HepG2 (cell line): ENCODE measurements around the gene AUH. TPM values are rescaled to one million over a fixed set of nuclear protein-coding genes. Genes with fewer than 3 reads are reported as not detected.

Source experiments
- ATAC-seq: fragments of 200-7000 bp; cut with Tn5 transposase; 3 replicates; pipeline ENCODE4 v1.9.1; 2020; ENCODE audit warnings: mild to moderate bottlenecking, moderate library complexity
- BruUV-seq: library from RNA; stranded (reverse); fragments of 400-500 nt; replicated peaks from 2 replicates; lab custom pipeline; 2021; lab: Mats Ljungman, UMichigan
- CTCF ChIA-PET: fragments of 300-600 bp; formaldehyde crosslinking; extraction: SDS; loops from one replicate; lab custom pipeline; 2021; ENCODE audit warnings: low total read pairs, inconsistent platforms, low intra/inter-chr PET ratio; lab: Yijun Ruan, JAX
- POLR2A ChIA-PET: fragments of 350-600 bp; sonication (Branson Sonifier 250); formaldehyde crosslinking; loops from one replicate; lab custom pipeline; 2020; ENCODE audit warnings: antibody characterized with exemption, inconsistent platforms; lab: Yijun Ruan, JAX
- DNase-seq: peaks from one replicate; pipeline ENCODE4 v3.0.0-alpha.2; 2015; ENCODE audit warnings: low spot score
- FAIRE-seq: peaks from 3 replicates; lab custom pipeline; 2011; peaks lifted over from hg19 to GRCh38; lab: Jason Lieb, UNC
- H2AFZ ChIP-seq: one replicate; pipeline ENCODE4 v1.6.1; 2011; ENCODE audit warnings: low read length, inconsistent platforms
- H3K27ac ChIP-seq: fragments of 300-600 bp; 3 replicates; pipeline ENCODE4 v1.8.0; 2011; ENCODE audit warnings: mixed run types, mild to moderate bottlenecking, mixed read lengths, low read length, inconsistent platforms; ENCODE audit not compliant: insufficient read depth; ENCODE audit errors: extremely low read length
- H3K27me3 ChIP-seq, 2 experiments: fragments of 200-600 bp in 1 of 2; 2 replicates in 1 of 2; 3 replicates in 1 of 2; pipeline versions ENCODE4 v1.6.0 to v1.8.0; 2011; ENCODE audit warnings: low read length in 2 of 2, mild to moderate bottlenecking in 2 of 2, moderate library complexity in 2 of 2, inconsistent platforms in 1 of 2; ENCODE audit not compliant: insufficient read depth in 2 of 2, control insufficient read depth in 1 of 2
- H3K36me3 ChIP-seq, 2 experiments: fragments of 200-600 bp in 1 of 2; replicated peaks in 1 of 2; 2 replicates in 1 of 2; 3 replicates in 1 of 2; pipeline versions ENCODE4 v1.5.1 to v1.8.0; 2011; ENCODE audit warnings: low read length in 2 of 2, inconsistent platforms in 1 of 2; ENCODE audit not compliant: insufficient read depth in 2 of 2, control insufficient read depth in 1 of 2
- H3K4me1 ChIP-seq: 2 replicates; pipeline ENCODE4 v1.5.1; 2012; ENCODE audit warnings: low read length, inconsistent platforms; ENCODE audit not compliant: insufficient read depth
- H3K4me2 ChIP-seq: 2 replicates; pipeline ENCODE4 v1.6.0; 2011; ENCODE audit warnings: low read depth, low read length, inconsistent platforms
- H3K4me3 ChIP-seq, 3 experiments: fragments of 200-600 bp in 1 of 3; sonication (generic), shearing (Covaris generic) in 1 of 3; replicated peaks in 1 of 3; 2 replicates each; pipeline ENCODE4 v1.5.1; 2011 to 2016; ENCODE audit warnings: low read length in 3 of 3, inconsistent platforms in 2 of 3, low read depth in 2 of 3, mild to moderate bottlenecking in 2 of 3, control low read depth in 1 of 3, mixed read lengths in 1 of 3; ENCODE audit not compliant: insufficient read depth in 1 of 3
- H3K79me2 ChIP-seq: one replicate; pipeline ENCODE4 v1.6.1; 2011; ENCODE audit warnings: low read length, inconsistent platforms; ENCODE audit not compliant: insufficient read depth
- H3K9ac ChIP-seq: 2 replicates; pipeline ENCODE4 v1.6.0; 2011; ENCODE audit warnings: mild to moderate bottlenecking, low read depth, low read length, inconsistent platforms; ENCODE audit not compliant: insufficient read depth
- H3K9me3 ChIP-seq: 2 replicates; pipeline ENCODE4 v1.5.1; 2012; ENCODE audit warnings: mild to moderate bottlenecking, low read length
- H4K20me1 ChIP-seq: 2 replicates; pipeline ENCODE4 v1.6.0; 2011; ENCODE audit warnings: inconsistent platforms, mild to moderate bottlenecking, low read length, moderate library complexity; ENCODE audit not compliant: insufficient read depth
- BCL3 ChIP-seq: sonication (generic); formaldehyde crosslinking; IDR thresholded peaks from 2 replicates; pipeline ENCODE4 v1.5.1; 2020; ENCODE audit warnings: mild to moderate bottlenecking, missing genetic modification reagents, moderate library complexity
- GFI1 ChIP-seq: sonication (generic); formaldehyde crosslinking; IDR thresholded peaks from 2 replicates; pipeline ENCODE4 v1.5.0; 2020; ENCODE audit warnings: missing genetic modification reagents, mild to moderate bottlenecking, borderline replicate concordance
- MBD4 ChIP-seq: IDR thresholded peaks from 2 replicates; pipeline ENCODE4 v1.6.1; 2012; ENCODE audit warnings: low read length, inconsistent platforms, borderline replicate concordance
- MXD1 ChIP-seq: sonication (generic); formaldehyde crosslinking; IDR thresholded peaks from 2 replicates; pipeline ENCODE4 v1.4.0; 2020; ENCODE audit warnings: mild to moderate bottlenecking, missing genetic modification reagents
- NFIB ChIP-seq: sonication (generic); formaldehyde crosslinking; IDR thresholded peaks from 2 replicates; pipeline ENCODE4 v1.9.0; 2021; ENCODE audit warnings: missing genetic modification reagents, mild to moderate bottlenecking, borderline replicate concordance
- PTBP1 ChIP-seq: fragments of 200-400 bp; formaldehyde crosslinking; IDR thresholded peaks from 2 replicates; pipeline ENCODE4 v1.6.1; 2018; ENCODE audit warnings: low read length, low read depth; ENCODE audit not compliant: poor library complexity, severe bottlenecking
- RBM22 ChIP-seq: fragments of 200-400 bp; formaldehyde crosslinking; optimal IDR thresholded peaks from 2 replicates; pipeline ENCODE3; 2017; ENCODE audit warnings: mild to moderate bottlenecking, low read length, moderate library complexity
- SETDB1 ChIP-seq: sonication (generic); formaldehyde crosslinking; IDR thresholded peaks from 2 replicates; pipeline ENCODE4 v1.5.1; 2020; ENCODE audit warnings: missing genetic modification reagents, mild to moderate bottlenecking, borderline replicate concordance
- SIX1 ChIP-seq: sonication (generic); formaldehyde crosslinking; IDR thresholded peaks from 2 replicates; pipeline ENCODE4 v1.4.0; 2020; ENCODE audit warnings: missing genetic modification reagents, borderline replicate concordance
- SNAI1 ChIP-seq: sonication (generic); formaldehyde crosslinking; IDR thresholded peaks from 2 replicates; pipeline ENCODE4 v1.5.0; 2020; ENCODE audit warnings: mild to moderate bottlenecking, missing genetic modification reagents, borderline replicate concordance
- SP5 ChIP-seq: IDR thresholded peaks from 2 replicates; pipeline ENCODE4 v1.6.1; 2016; ENCODE audit warnings: low read depth, borderline replicate concordance
- THYN1 ChIP-seq: sonication (generic); formaldehyde crosslinking; IDR thresholded peaks from 2 replicates; pipeline ENCODE4 v1.8.1; 2023; ENCODE audit warnings: low read depth, mild to moderate bottlenecking, moderate library complexity, missing genetic modification reagents, borderline replicate concordance
- ZNF280B ChIP-seq: sonication (generic); formaldehyde crosslinking; IDR thresholded peaks from 2 replicates; pipeline ENCODE4 v1.5.0; 2020; ENCODE audit warnings: missing genetic modification reagents, mild to moderate bottlenecking, borderline replicate concordance
- ZNF281 ChIP-seq: sonication (generic); formaldehyde crosslinking; IDR thresholded peaks from 2 replicates; pipeline ENCODE4 v1.4.0; 2020; ENCODE audit warnings: missing genetic modification reagents, borderline replicate concordance
- ZNF350 ChIP-seq: sonication (generic); formaldehyde crosslinking; IDR thresholded peaks from 2 replicates; pipeline ENCODE4 v1.4.0; 2020; ENCODE audit warnings: mild to moderate bottlenecking, low read depth, missing genetic modification reagents, borderline replicate concordance
- WGBS: methylation state at CpG from one replicate; pipeline ENCODE4 v1.1.6; 2017; ENCODE audit warnings: low lambda C conversion rate; 5-methylcytosine and 5-hydroxymethylcytosine counted together
- in situ Hi-C: cut with HindIII; loops from 2 replicates; pipeline ENCODE4 v1.10.0; 2017; ENCODE audit warnings: low pct_unique_long_range_greater_than_20kb; ENCODE audit not compliant: extremely low pct_ligation_motif_present
- intact Hi-C: fragments of 100-400 bp; cut with micrococcal nuclease; formaldehyde crosslinking; loops from one replicate; pipeline ENCODE4 v1.10.0; 2022; ENCODE audit not compliant: unreplicated experiment
- polyA plus RNA-seq, 8 experiments: library from polyadenylated mRNA; depleted of rRNA in 3 of 8; stranded (reverse) in 7 of 8; unstranded in 1 of 8; fragments of >200 nt; fragmentation: Illumina TruSeq in 4 of 8; extraction: Trizol in 4 of 8; gene quantifications; 2 replicates each; pipeline versions ENCODE4 v1.2.1 to v1.2.3, GENCODE V29; 2011 to 2016; ENCODE audit warnings: low read depth in 4 of 8, missing spikeins in 1 of 8, mixed read lengths in 1 of 8; ENCODE audit not compliant: insufficient read depth in 1 of 8
- total RNA-seq, 5 experiments: library from RNA; depleted of rRNA; stranded (reverse); fragments of >200 nt; fragmentation: Illumina TruSeq; extraction: Trizol; gene quantifications; 2 replicates each; pipeline ENCODE4 v1.2.3, GENCODE V29; 2016; ENCODE audit warnings: low read depth in 1 of 5

The AUH gene
- total and polyA plus RNA-seq, 2 of the 13 experiments (the other 11 are each of a cell fraction or from before 2014, with no cell fraction given), result 25.8 to 31.9 TPM

DNA sequence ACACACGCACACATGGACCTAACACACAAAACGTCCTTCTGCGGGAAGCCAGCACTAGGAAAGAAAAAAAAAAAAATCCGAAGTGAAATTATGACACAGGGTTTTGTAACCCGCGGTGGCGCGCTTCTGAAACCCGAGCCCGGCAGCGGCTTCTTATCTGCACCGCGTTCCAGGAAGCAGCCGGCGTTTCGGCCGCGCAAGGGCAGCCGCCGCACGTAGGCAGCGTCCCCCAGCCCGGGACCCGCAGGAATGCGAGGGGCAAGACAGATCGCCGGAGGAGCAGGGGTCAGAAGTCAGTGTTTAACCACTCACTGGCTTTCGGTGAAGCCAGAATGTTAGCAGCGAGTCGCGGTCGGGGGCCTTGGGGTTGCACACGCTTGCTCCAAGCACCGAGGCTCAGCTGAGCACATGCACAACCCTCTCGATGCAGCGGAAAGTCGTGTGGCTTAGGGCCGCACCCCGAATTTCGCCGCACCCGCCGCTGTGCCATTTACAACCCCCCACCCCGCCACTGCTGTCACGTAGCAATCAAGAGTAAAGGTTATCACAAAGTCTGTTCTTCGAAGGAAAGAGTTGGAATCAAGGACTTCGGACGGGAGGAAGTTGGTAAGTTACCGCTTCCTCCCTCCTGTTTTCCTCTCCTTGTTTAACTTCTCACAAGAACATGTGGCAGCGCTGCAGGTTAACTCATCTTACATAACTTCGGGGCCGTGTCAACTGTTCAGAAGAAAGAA is 167.9 kb downstream of the AUH start:
- Histone ChIP-seq H2AFZ (no peak overlapping the region), H3K9ac (peak overlapping the region; percentile 99), H3K27me3 (no peaks in the 10 kb centered on the region), H3K27ac (peak overlapping the region; percentile 100), H3K79me2 (peaks cover 19% of the 10 kb centered on the region), H3K4me2 (peak overlapping the region; percentile 92), H3K4me1 (peaks cover 78% of the 10 kb centered on the region), H3K9me3 (no peaks in the 10 kb centered on the region), H3K4me3 (peak overlapping the region; percentile 52 to 68 (median 56); a peak in 5 of 6 replicates), H3K36me3 (no peaks in the 10 kb centered on the region), H4K20me1 (no peaks in the 10 kb centered on the region)
- FAIRE-seq (peak; percentile 53), ATAC-seq (peak; percentile 80), DNase-seq (peak; percentile 93)
- CTCF ChIA-PET, result no interaction called here
- POLR2A ChIA-PET, result interaction anchor here (0.6 to 3.1 kb wide), 8 partner anchors 15 to 439 kb away, joined by 3 to 35 read pairs (median 11); partner anchors contain the start of gene NFIL3
- TSS peak; percentile 75 for BruUV-seq
- intact Hi-C loops (loop anchor here (2.0 to 10.0 kb wide), 2 partner anchors 105 to 129 kb away; no protein-coding TSS in a partner anchor), in situ Hi-C loops (loop anchor here (5.0 to 10.0 kb wide), 2 partner anchors 149 to 228 kb away; partner anchors contain the start of gene NFIL3)
- WGBS, result under 1% methylated on average over 22 of the region's 52 CpGs
- TF ChIP-seq THYN1 (CRISPR knock-in tag) (0 out of 2 replicates have a peak, but pooled peaks have one; percentile 88), GFI1 (CRISPR knock-in tag) (peak; percentile 86; the same call in 1 of the 2 replicates), PTBP1 (no peak), ZNF280B (CRISPR knock-in tag) (peak; percentile 99), NFIB (CRISPR knock-in tag) (no peak), SIX1 (CRISPR knock-in tag) (peak; percentile 97), SNAI1 (CRISPR knock-in tag) (peak; percentile 93; the same call in 1 of the 2 replicates), SETDB1 (CRISPR knock-in tag) (peak; percentile 78; the same call in 1 of the 2 replicates), SP5 (CRISPR knock-in tag) (peak; percentile 21), MBD4 (no peak), RBM22 (no peak), MXD1 (CRISPR knock-in tag) (peak; percentile 78), ZNF350 (CRISPR knock-in tag) (peak; percentile 64; the same call in 1 of the 2 replicates), BCL3 (CRISPR knock-in tag) (0 out of 2 replicates have a peak, but pooled peaks have one; percentile 39), ZNF281 (peak; percentile 76; the same call in 1 of the 2 replicates)
